ENCODE results near the gene USP33.
"Not testable (repeated sequence)": the region's sequence is repeated elsewhere in the genome, so short reads cannot be mapped to it uniquely, and the experiment has no call there.

USP33 gene

GRCh38 chr1:77741316-77741715 lies 18.3 kb downstream of the USP33 start:
- DNase-seq (ENCODE audit: extremely low read depth in 1 of 2, low read depth in 1 of 2) = no peak

- no peak for DNase-seq (ENCODE audit: extremely low read depth in 1 of 2, low read depth in 1 of 2)
Observed at GRCh38 chr1:77739235-77739634, 20.4 kb downstream of the USP33 start.

- DNase-seq (ENCODE audit: extremely low read depth in 1 of 2, low read depth in 1 of 2) = no peak
Observed at GRCh38 chr1:77732090-77732489, 27.6 kb downstream of the USP33 start.

GRCh38 chr1:77725706-77726105 lies 33.9 kb downstream of the USP33 start:
- DNase-seq (ENCODE audit: extremely low read depth in 1 of 2, low read depth in 1 of 2) = no peak

GRCh38 chr1:77718181-77718580 lies 41.5 kb downstream of the USP33 start:
- no peak for DNase-seq (ENCODE audit: extremely low read depth in 1 of 2, low read depth in 1 of 2)

- DNase-seq (ENCODE audit: extremely low read depth in 1 of 2, low read depth in 1 of 2) = no peak
Observed at GRCh38 chr1:77716065-77716464, 43.6 kb downstream of the USP33 start.

- no peak for DNase-seq (ENCODE audit: extremely low read depth in 1 of 2, low read depth in 1 of 2)
Observed at GRCh38 chr1:77709727-77710126, 49.9 kb downstream of the USP33 start.

- no peak for DNase-seq (ENCODE audit: extremely low read depth in 1 of 2, low read depth in 1 of 2)
Observed at GRCh38 chr1:77706321-77706720, 53.3 kb downstream of the USP33 start.

GRCh38 chr1:77704736-77705135 lies 54.9 kb downstream of the USP33 start:
- no peak for DNase-seq (ENCODE audit: extremely low read depth in 1 of 2, low read depth in 1 of 2)

GRCh38 chr1:77699673-77700072 lies 60.0 kb downstream of the USP33 start:
- not testable (repeated sequence) for DNase-seq (ENCODE audit: extremely low read depth in 1 of 2, low read depth in 1 of 2)

GRCh38 chr1:77697441-77697840 lies 62.2 kb downstream of the USP33 start:
- DNase-seq (ENCODE audit: extremely low read depth in 1 of 2, low read depth in 1 of 2) = no peak

- no peak for DNase-seq (ENCODE audit: extremely low read depth in 1 of 2, low read depth in 1 of 2)
Observed at GRCh38 chr1:77688939-77689338, 70.7 kb downstream of the USP33 start.

- no peak for DNase-seq (ENCODE audit: extremely low read depth in 1 of 2, low read depth in 1 of 2)
Observed at GRCh38 chr1:77687519-77687906, 72.1 kb downstream of the USP33 start.

GRCh38 chr1:77686796-77687518 lies 72.7 kb downstream of the USP33 start:
- DNase-seq (ENCODE audit: extremely low read depth in 1 of 2, low read depth in 1 of 2) = no peak

GRCh38 chr1:77683160-77684148 lies 76.2 kb downstream of the USP33 start:
- peak; percentile 76 to 85 for DNase-seq (ENCODE audit: extremely low read depth in 1 of 2, low read depth in 1 of 2)

- DNase-seq (ENCODE audit: extremely low read depth in 1 of 2, low read depth in 1 of 2) = peak; percentile 82 to 85
Observed at GRCh38 chr1:77682460-77683159, 77.0 kb downstream of the USP33 start, which contains the start of gene ZZZ3. TSS of gene ZZZ3 (minus strand) at chr1:77682658. CDS start at chr1:77633354, 49,304 bp downstream.

- no peak for DNase-seq (ENCODE audit: extremely low read depth in 1 of 2, low read depth in 1 of 2)
Observed at GRCh38 chr1:77680173-77680572, 79.5 kb downstream of the USP33 start.

- DNase-seq (ENCODE audit: extremely low read depth in 1 of 2, low read depth in 1 of 2) = no peak
Observed at GRCh38 chr1:77678660-77679610, 80.7 kb downstream of the USP33 start.

- not testable (repeated sequence) for DNase-seq (ENCODE audit: extremely low read depth in 1 of 2, low read depth in 1 of 2)
Observed at GRCh38 chr1:77674807-77675206, 84.8 kb downstream of the USP33 start.

All from activated CD8-positive, alpha-beta memory T cell treated with anti-CD3 and anti-CD28 coated beads for 1 hour (primary cell).